Mesendoderm (in vitro differentiated cells): Measurements from ENCODE around the gene BDKRB2.
A peak's percentile ranks its signal among the peaks of the same experiment; 100 is the strongest.
"Not testable (repeated sequence)": the region's sequence is repeated elsewhere in the genome, so short reads cannot be mapped to it uniquely, and the experiment has no call there.

Source experiments
- DNase-seq: peaks from one replicate; pipeline ENCODE4 v3.0.0; 2013
- H2AK5ac ChIP-seq: 2 replicates; pipeline ENCODE4 v1.6.1; 2013; ENCODE audit warnings: low read length, inconsistent platforms
- H2BK120ac ChIP-seq: 2 replicates; pipeline ENCODE4 v1.6.1; 2013; ENCODE audit warnings: low read depth, mild to moderate bottlenecking, low read length, moderate library complexity, mixed read lengths
- H2BK15ac ChIP-seq: replicated peaks from 2 replicates; pipeline ENCODE4 v1.6.1; 2013; ENCODE audit warnings: low read depth, mild to moderate bottlenecking, moderate library complexity
- H2BK5ac ChIP-seq: 2 replicates; pipeline ENCODE4 v1.6.1; 2013; ENCODE audit warnings: low read length, inconsistent platforms
- H3K18ac ChIP-seq: 2 replicates; pipeline ENCODE4 v1.6.1; 2013; ENCODE audit warnings: mild to moderate bottlenecking, low read length, mixed read lengths
- H3K23ac ChIP-seq: one replicate; pipeline ENCODE4 v1.6.1; 2013; ENCODE audit warnings: low read length
- H3K27ac ChIP-seq: 2 replicates; pipeline ENCODE4 v1.5.1; 2013; ENCODE audit warnings: low read depth, mild to moderate bottlenecking, inconsistent platforms, low read length, moderate library complexity
- H3K27me3 ChIP-seq: 2 replicates; pipeline ENCODE4 v1.6.1; 2013; ENCODE audit warnings: low read length, control low read depth, mild to moderate bottlenecking, inconsistent platforms; ENCODE audit not compliant: insufficient read depth, poor library complexity
- H3K36me3 ChIP-seq: 2 replicates; pipeline ENCODE4 v1.6.1; 2013; ENCODE audit warnings: low read length, inconsistent platforms; ENCODE audit not compliant: control insufficient read depth, insufficient read depth
- H3K4ac ChIP-seq: one replicate; pipeline ENCODE4 v1.6.1; 2013; ENCODE audit warnings: low read depth, mild to moderate bottlenecking, low read length, moderate library complexity
- H3K4me1 ChIP-seq: 2 replicates; pipeline ENCODE4 v1.6.1; 2013; ENCODE audit warnings: low read depth, low read length, inconsistent platforms; ENCODE audit not compliant: control insufficient read depth
- H3K4me2 ChIP-seq: 2 replicates; pipeline ENCODE4 v1.6.1; 2013; ENCODE audit warnings: low read length
- H3K4me3 ChIP-seq: 2 replicates; pipeline ENCODE4 v1.5.1; 2013; ENCODE audit warnings: mild to moderate bottlenecking, low read length
- H3K56ac ChIP-seq: one replicate; pipeline ENCODE4 v1.6.1; 2013; ENCODE audit warnings: low read length
- H3K79me1 ChIP-seq: 2 replicates; pipeline ENCODE4 v1.6.1; 2013; ENCODE audit warnings: low read length, inconsistent platforms
- H3K79me2 ChIP-seq: 2 replicates; pipeline ENCODE4 v1.6.1; 2013; ENCODE audit warnings: mild to moderate bottlenecking, low read length; ENCODE audit not compliant: control insufficient read depth, insufficient read depth
- H3K9ac ChIP-seq: 2 replicates; pipeline ENCODE4 v1.6.1; 2013; ENCODE audit warnings: low read length, inconsistent platforms
- H4K5ac ChIP-seq: one replicate; pipeline ENCODE4 v1.6.1; 2013; ENCODE audit warnings: low read length
- H4K8ac ChIP-seq: one replicate; pipeline ENCODE4 v1.6.1; 2013; ENCODE audit warnings: low read depth, mild to moderate bottlenecking, control low read depth, low read length, moderate library complexity
- WGBS: extraction: QIAGEN DNeasy Blood & Tissue Kit; methylation state at CpG from one replicate; pipeline ENCODE4 v1.1.7; 2013; ENCODE audit warnings: low lambda C conversion rate, missing lambda C conversion rate; ENCODE audit not compliant: insufficient coverage; ENCODE audit errors: extremely low coverage; 5-methylcytosine and 5-hydroxymethylcytosine counted together

The BDKRB2 gene

GRCh38 chr14:96243785-96244184 is 39.1 kb downstream of the BDKRB2 start:
- WGBS, result no CpG with 5 or more reads among the region's 5 CpGs

DNA sequence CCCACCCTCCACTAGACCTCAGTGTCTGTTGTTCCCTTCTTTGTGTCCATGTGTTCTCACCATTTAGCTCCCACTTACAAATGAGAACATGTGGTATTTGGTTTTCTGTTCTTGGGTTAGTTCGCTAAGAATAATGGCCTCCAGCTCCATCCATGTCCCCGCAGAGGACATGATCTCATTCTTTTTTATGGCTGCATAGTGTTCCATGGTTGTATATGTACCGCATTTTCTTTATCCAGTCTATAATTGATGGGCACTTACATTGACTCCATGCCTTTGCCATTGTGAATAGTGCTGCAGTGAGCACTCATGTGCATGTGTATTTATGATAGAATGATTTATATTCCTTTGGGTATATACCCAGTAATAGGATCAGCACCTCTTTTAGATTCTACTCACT is 40.4 kb downstream of the BDKRB2 start:
- H4K5ac ChIP-seq, H2BK120ac ChIP-seq: not testable (repeated sequence)

More at GRCh38 chr14:96243785-96244184, 39.1 kb downstream of the BDKRB2 start:
- no peak overlapping the region for H3K9ac ChIP-seq
- H3K79me2 ChIP-seq, result no peaks in the 10 kb centered on the region
- H3K23ac ChIP-seq, result no peak overlapping the region
- no peak overlapping the region for H3K4me3 ChIP-seq
- no peak overlapping the region for H3K18ac ChIP-seq
- no peak overlapping the region for H3K27ac ChIP-seq
- no peak overlapping the region for H3K4me2 ChIP-seq
- no peak overlapping the region for H3K4ac ChIP-seq
- no peak overlapping the region for H4K5ac ChIP-seq
- H3K56ac ChIP-seq, result no peak overlapping the region
- H2AK5ac ChIP-seq, result no peak overlapping the region
- H3K4me1 ChIP-seq, result no peaks in the 10 kb centered on the region
- no peaks in the 10 kb centered on the region for H3K79me1 ChIP-seq
- H2BK5ac ChIP-seq, result no peak overlapping the region
- no peak overlapping the region for H4K8ac ChIP-seq
- no peak overlapping the region for H2BK15ac ChIP-seq
- DNase-seq, result no peak
- H3K36me3 ChIP-seq, result no peaks in the 10 kb centered on the region
- H3K27me3 ChIP-seq, result no peaks in the 10 kb centered on the region
- no peak overlapping the region for H2BK120ac ChIP-seq

DNA sequence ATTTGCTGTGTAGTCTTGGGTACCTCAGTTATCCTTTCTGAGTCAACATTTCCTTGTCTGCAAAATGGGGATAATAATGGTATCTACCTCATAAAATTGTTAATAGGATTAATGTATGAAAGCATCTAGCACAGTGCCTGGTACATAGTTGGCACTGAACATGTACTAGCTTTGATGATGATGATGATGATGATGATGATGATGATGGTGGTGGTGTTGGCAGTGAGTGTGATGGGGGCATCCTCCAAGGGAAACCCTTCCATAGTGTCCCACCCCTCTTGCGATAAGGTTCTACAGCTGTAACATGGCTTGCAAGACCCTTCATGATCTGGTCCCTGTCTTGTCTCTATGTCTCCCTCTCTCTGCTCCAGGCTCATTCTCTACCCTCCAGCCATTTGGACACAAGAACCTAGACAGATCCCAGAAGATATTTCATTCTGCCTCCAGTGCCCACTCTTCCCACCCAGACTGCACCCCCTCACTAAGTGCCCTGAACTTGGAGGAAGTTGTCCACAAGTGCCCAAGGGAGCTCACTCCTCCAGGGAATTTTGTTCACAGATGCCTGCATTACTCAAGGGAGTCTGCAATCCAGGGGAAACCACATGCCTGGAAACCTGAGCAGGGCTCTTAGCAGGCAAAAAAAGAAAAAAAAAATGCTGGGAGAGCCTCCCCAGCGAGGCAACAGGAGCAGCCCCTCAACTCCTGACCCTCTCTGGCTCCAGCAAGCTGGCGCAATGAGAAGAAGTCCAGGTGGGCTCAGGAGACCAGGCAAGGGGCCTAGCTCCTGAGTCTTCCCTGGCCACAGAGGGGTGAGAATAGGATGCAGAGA is 41.3 kb downstream of the BDKRB2 start:
- no CpG with 5 or more reads among the region's 3 CpGs for WGBS
- Histone ChIP-seq H4K8ac (no peak overlapping the region), H2BK5ac (no peak overlapping the region), H2BK120ac (no peak overlapping the region), H3K27ac (no peak overlapping the region), H3K27me3 (no peaks in the 10 kb centered on the region), H3K4me3 (no peak overlapping the region), H2AK5ac (no peak overlapping the region), H3K23ac (no peak overlapping the region), H2BK15ac (no peak overlapping the region), H4K5ac (no peak overlapping the region), H3K56ac (no peak overlapping the region), H3K36me3 (no peaks in the 10 kb centered on the region), H3K4me2 (no peak overlapping the region), H3K4me1 (no peaks in the 10 kb centered on the region), H3K79me2 (no peaks in the 10 kb centered on the region), H3K18ac (no peak overlapping the region), H3K79me1 (no peaks in the 10 kb centered on the region), H3K4ac (no peak overlapping the region), H3K9ac (no peak overlapping the region)
- no peak for DNase-seq

More for the DNA sequence above, 40.4 kb downstream of the BDKRB2 start:
- not testable (repeated sequence) for H4K8ac ChIP-seq, DNase-seq, H3K79me1 ChIP-seq, H3K18ac ChIP-seq, H3K4ac ChIP-seq, H3K36me3 ChIP-seq, H3K4me3 ChIP-seq, H3K4me1 ChIP-seq, H3K4me2 ChIP-seq, H3K27ac ChIP-seq, H3K9ac ChIP-seq, H3K27me3 ChIP-seq, H2BK5ac ChIP-seq, H3K56ac ChIP-seq, H2BK15ac ChIP-seq, H3K23ac ChIP-seq, H3K79me2 ChIP-seq, H2AK5ac ChIP-seq
- WGBS, result no CpG with 5 or more reads among the region's 3 CpGs

- Histone ChIP-seq H2BK5ac (no peak overlapping the region), H3K27ac (no peak overlapping the region), H4K5ac (no peak overlapping the region), H2AK5ac (no peak overlapping the region), H3K36me3 (no peaks in the 10 kb centered on the region), H4K8ac (no peak overlapping the region), H3K27me3 (no peaks in the 10 kb centered on the region), H3K9ac (no peak overlapping the region), H3K4me2 (no peak overlapping the region), H3K4me1 (no peaks in the 10 kb centered on the region), H3K79me2 (no peaks in the 10 kb centered on the region), H3K79me1 (no peaks in the 10 kb centered on the region), H3K4ac (no peak overlapping the region), H2BK120ac (no peak overlapping the region), H3K18ac (no peak overlapping the region), H3K23ac (no peak overlapping the region), H3K56ac (no peak overlapping the region), H3K4me3 (no peak overlapping the region), H2BK15ac (no peak overlapping the region)
- DNase-seq, result peak; percentile 55
- WGBS, result no CpG with 5 or more reads among the region's 1 CpG
Observed at GRCh38 chr14:96246539-96246847, 41.9 kb downstream of the BDKRB2 start.

GRCh38 chr14:96247031-96247430 is 42.4 kb downstream of the BDKRB2 start:
- DNase-seq, result no peak
- no peaks in the 10 kb centered on the region for H3K79me1 ChIP-seq
- H3K79me2 ChIP-seq, result no peaks in the 10 kb centered on the region
- no peak overlapping the region for H3K23ac ChIP-seq
- no peak overlapping the region for H4K8ac ChIP-seq
- H2BK5ac ChIP-seq, result no peak overlapping the region
- no peaks in the 10 kb centered on the region for H3K27me3 ChIP-seq
- no peaks in the 10 kb centered on the region for H3K36me3 ChIP-seq
- H3K18ac ChIP-seq, result no peak overlapping the region
- H3K4me2 ChIP-seq, result no peak overlapping the region
- H3K4me1 ChIP-seq, result no peaks in the 10 kb centered on the region
- H2BK15ac ChIP-seq, result no peak overlapping the region
- H2BK120ac ChIP-seq, result no peak overlapping the region
- H4K5ac ChIP-seq, result no peak overlapping the region
- H2AK5ac ChIP-seq, result no peak overlapping the region
- no peak overlapping the region for H3K4ac ChIP-seq
- H3K4me3 ChIP-seq, result no peak overlapping the region
- H3K56ac ChIP-seq, result no peak overlapping the region
- H3K9ac ChIP-seq, result no peak overlapping the region
- WGBS, result no CpG with 5 or more reads among the region's 6 CpGs
- H3K27ac ChIP-seq, result no peak overlapping the region

GRCh38 chr14:96249029-96249428 is 44.4 kb downstream of the BDKRB2 start:
- Histone ChIP-seq H2AK5ac (no peak overlapping the region), H3K4me3 (no peak overlapping the region), H3K79me2 (no peaks in the 10 kb centered on the region), H4K5ac (no peak overlapping the region), H3K27ac (no peak overlapping the region), H3K9ac (no peak overlapping the region), H3K4ac (no peak overlapping the region), H3K4me2 (no peak overlapping the region), H3K4me1 (peaks cover 2% of the 10 kb centered on the region), H2BK120ac (no peak overlapping the region), H3K27me3 (no peaks in the 10 kb centered on the region), H3K36me3 (no peaks in the 10 kb centered on the region), H3K18ac (no peak overlapping the region), H2BK15ac (no peak overlapping the region), H3K23ac (no peak overlapping the region), H2BK5ac (no peak overlapping the region), H4K8ac (no peak overlapping the region), H3K79me1 (no peaks in the 10 kb centered on the region), H3K56ac (no peak overlapping the region)
- no CpG with 5 or more reads among the region's 5 CpGs for WGBS
- DNase-seq, result no peak
